Hematopoietic multipotent progenitor cell treated with erythropoietin and hydrocortisone succinate and interleukin-3 and kit ligand, for 6 days (in vitro differentiated cells): ENCODE measurements around the gene ZNF512B.
"Not testable (repeated sequence)": the region's sequence is repeated elsewhere in the genome, so short reads cannot be mapped to it uniquely, and the experiment has no call there.

ENCODE experiments used
- DNase-seq: peaks from one replicate; pipeline ENCODE4 v3.0.0-alpha.2; 2015

Gene ZNF512B

GRCh38 chr20:63963348-63963741 is 6.4 kb downstream of the ZNF512B start:
- DNase-seq = no peak

- DNase-seq = no peak
Measured at GRCh38 chr20:63962426-63963347, 7.0 kb downstream of the ZNF512B start.

- DNase-seq = no peak
Measured at GRCh38 chr20:63961664-63962425, 7.9 kb downstream of the ZNF512B start.

- DNase-seq = not testable (repeated sequence)
Measured at GRCh38 chr20:63960654-63961621, 8.8 kb downstream of the ZNF512B start.

- no peak for DNase-seq
Measured at GRCh38 chr20:63959699-63960075, 10.0 kb downstream of the ZNF512B start.

GRCh38 chr20:63958964-63959698 is 10.6 kb downstream of the ZNF512B start:
- DNase-seq = no peak

GRCh38 chr20:63958471-63958870 is 11.3 kb downstream of the ZNF512B start:
- DNase-seq = no peak

GRCh38 chr20:63957690-63958441 is 11.9 kb downstream of the ZNF512B start:
- peak; percentile 28 for DNase-seq

GRCh38 chr20:63957004-63957689 is 12.6 kb downstream of the ZNF512B start:
- peak; percentile 85 for DNase-seq

- DNase-seq = no peak
Measured at GRCh38 chr20:63956664-63957003, 13.1 kb downstream of the ZNF512B start.

- DNase-seq = peak; percentile 95
Measured at GRCh38 chr20:63955827-63956663, 13.7 kb downstream of the ZNF512B start, which contains the start of gene UCKL1. UCKL1 (minus strand) TSS chr20:63956416; CDS start chr20:63956372, 44 bp downstream.

- peak; percentile 49 for DNase-seq
Measured at GRCh38 chr20:63955281-63955826, 14.4 kb downstream of the ZNF512B start.

GRCh38 chr20:63953764-63954429 is 15.8 kb downstream of the ZNF512B start:
- DNase-seq = no peak

GRCh38 chr20:63952769-63953168 is 17.0 kb downstream of the ZNF512B start:
- no peak for DNase-seq

- no peak for DNase-seq
Measured at GRCh38 chr20:63952210-63952535, 17.6 kb downstream of the ZNF512B start.

GRCh38 chr20:63951398-63952209 is 18.1 kb downstream of the ZNF512B start:
- peak; percentile 10 for DNase-seq

GRCh38 chr20:63950701-63951397 is 18.9 kb downstream of the ZNF512B start:
- DNase-seq = no peak
